Activated CD4-positive, alpha-beta T cell treated with anti-CD3 and anti-CD28 coated beads, Interleukin-2, Interleukin-6, amounts not matched to agents 100 ng/mL and 50 ng/mL, durations not matched to agents 16 hours and 8 hours (primary cell): ENCODE data around the gene SHOX.
"Not testable (repeated sequence)": the region's sequence is repeated elsewhere in the genome, so short reads cannot be mapped to it uniquely, and the experiment has no call there.

Experiments
- DNase-seq: peaks from one replicate; pipeline ENCODE4 v3.0.0-alpha.2; 2020

The SHOX gene

DNA sequence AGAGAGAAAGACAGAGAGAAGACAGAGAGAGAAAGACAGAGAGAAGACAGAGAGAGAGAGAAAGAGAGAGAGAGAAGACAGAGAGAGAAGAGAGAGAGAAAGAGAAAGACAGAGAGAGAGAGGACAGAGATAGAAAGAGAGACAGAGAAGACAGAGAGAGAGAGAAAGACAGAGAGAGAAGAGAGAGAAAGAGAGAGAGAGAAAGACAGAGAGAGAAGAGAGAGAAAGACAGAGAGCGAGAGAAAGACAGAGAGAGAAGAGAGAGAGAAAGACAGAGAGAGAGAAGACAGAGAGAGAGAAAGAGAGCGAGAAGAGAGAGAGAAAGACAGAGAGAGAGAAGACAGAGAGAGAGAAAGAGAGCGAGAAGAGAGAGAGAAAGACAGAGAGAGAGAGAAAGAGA, 7.8 kb upstream of the SHOX start:
- not testable (repeated sequence) for DNase-seq

- no peak for DNase-seq
Observed at GRCh38 chrX:623268-623598, 7.4 kb upstream of the SHOX start.

GRCh38 chrX:623599-624315, 6.8 kb upstream of the SHOX start:
- no peak for DNase-seq

- no peak for DNase-seq
Observed at GRCh38 chrX:625137-625691, 5.4 kb upstream of the SHOX start.

- DNase-seq, result not testable (repeated sequence)
Observed at GRCh38 chrX:626047-626446, 4.5 kb upstream of the SHOX start.

GRCh38 chrX:626745-627509, 3.7 kb upstream of the SHOX start:
- DNase-seq, result no peak

- DNase-seq, result no peak
Observed at GRCh38 chrX:627510-627981, 3.0 kb upstream of the SHOX start.

DNA sequence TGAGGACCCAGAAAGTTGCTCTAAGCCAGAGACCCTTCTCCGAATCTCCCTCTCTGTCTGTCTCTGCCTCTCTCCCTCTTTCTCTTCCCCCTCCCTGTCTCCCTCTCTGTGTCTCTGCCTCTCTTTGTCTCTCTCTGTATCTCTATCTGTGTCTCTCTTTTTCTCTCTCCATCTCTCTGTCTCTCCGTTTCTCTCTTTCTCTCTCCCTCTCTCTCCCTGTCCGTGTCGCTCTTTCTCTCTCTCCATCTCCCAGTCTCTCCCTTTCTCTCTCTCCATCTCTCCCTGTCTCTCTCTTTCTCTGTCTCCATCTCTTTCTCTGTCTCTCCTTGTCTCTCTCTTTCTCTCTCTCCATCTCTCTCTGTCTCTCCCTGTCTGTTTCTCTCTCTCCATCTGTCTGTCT, 2.6 kb upstream of the SHOX start:
- DNase-seq, result no peak

GRCh38 chrX:629230-630006, 1.2 kb upstream of the SHOX start:
- DNase-seq, result no peak

GRCh38 chrX:630007-630611, 482 bp upstream of the SHOX start:
- DNase-seq, result no peak

- no peak for DNase-seq
Observed at GRCh38 chrX:631802-632365, 1.3 kb downstream of the SHOX start.

GRCh38 chrX:632366-633042, 1.9 kb downstream of the SHOX start:
- no peak for DNase-seq

DNA sequence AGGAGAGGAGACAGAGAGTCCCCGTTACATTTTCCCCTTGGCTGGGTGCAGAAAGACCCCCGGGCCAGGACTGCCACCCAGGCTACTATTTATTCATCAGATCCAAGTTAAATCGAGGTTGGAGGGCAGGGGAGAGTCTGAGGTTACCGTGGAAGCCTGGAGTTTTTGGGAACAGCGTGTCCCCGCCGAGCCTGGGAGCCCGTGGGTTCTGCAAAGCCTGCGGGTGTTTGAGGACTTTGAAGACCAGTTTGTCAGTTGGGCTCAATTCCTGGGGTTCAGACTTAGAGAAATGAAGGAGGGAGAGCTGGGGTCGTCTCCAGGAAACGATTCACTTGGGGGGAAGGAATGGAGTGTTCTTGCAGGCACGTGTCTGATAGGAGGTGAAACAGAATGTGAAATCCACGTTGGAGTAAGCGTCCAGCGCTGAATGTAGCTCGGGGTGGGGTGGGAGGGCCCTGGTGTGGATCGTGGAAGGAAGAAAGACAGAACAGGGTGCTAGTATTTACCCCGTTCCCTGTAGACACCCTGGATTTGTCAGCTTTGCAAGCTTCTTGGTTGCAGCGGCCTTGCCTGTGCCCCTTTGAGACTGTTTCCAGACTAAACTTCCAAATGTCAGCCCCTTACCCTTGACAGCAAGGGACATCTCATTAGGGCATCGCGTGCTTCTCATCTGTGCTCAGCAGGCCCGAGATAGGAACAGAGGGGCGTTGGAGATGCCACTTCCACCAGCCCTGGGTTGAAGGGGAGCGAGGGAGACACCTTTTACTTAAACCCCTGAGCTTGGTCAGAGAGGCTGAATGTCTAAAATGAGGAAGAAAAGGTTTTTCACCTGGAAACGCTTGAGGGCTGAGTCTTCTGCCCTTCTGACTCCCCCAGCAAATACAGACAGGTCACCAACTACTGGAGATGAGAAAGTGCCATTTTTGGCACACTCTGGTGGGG, 2.7 kb downstream of the SHOX start:
- no peak for DNase-seq

DNA sequence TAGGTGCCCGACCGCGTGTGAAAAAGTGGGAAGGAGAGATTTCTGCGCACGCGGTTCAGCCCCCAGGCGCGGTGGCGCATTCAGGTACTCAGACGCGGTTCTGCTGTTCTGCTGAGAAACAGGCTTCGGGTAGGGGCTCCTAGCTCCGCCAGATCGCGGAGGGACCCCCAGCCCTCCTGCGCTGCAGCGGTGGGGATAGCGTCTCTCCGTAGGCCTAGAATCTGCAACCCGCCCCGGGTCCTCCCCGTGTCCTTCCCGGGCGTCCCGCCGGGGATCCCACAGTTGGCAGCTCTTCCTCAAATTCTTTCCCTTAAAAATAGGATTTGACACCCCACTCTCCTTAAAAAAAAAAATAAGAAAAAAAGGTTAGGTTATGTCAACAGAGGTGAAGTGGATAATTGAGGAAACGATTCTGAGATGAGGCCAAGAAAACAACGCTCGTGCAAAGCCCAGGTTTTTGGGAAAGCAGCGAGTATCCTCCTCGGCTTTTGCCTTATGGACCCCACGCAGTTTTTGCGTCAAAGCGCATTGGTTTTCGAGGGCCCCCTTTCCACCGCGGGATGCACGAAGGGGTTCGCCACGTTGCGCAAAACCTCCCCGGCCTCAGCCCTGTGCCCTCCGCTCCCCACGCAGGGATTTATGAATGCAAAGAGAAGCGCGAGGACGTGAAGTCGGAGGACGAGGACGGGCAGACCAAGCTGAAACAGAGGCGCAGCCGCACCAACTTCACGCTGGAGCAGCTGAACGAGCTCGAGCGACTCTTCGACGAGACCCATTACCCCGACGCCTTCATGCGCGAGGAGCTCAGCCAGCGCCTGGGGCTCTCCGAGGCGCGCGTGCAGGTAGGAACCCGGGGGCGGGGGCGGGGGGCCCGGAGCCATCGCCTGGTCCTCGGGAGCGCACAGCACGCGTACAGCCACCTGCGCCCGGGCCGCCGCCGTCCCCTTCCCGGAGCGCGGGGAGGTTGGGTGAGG, 3.7 kb downstream of the SHOX start:
- no peak for DNase-seq

GRCh38 chrX:635428-636090, 5.0 kb downstream of the SHOX start:
- DNase-seq, result no peak

- no peak for DNase-seq
Observed at GRCh38 chrX:636981-637659, 6.5 kb downstream of the SHOX start.

GRCh38 chrX:637660-638481, 7.3 kb downstream of the SHOX start:
- no peak for DNase-seq
